HG03571 (cell line): ENCODE data around the gene PZP.

Experiments used
- ATAC-seq: cut with Tn5 transposase; IDR thresholded peaks from one replicate; pipeline ENCODE4 v1.9.1; 2021; ENCODE audit not compliant: unreplicated experiment

Gene PZP

GRCh38 chr12:9104767-9105423 lies 103.3 kb downstream of the PZP start:
- no peak for ATAC-seq

DNA sequence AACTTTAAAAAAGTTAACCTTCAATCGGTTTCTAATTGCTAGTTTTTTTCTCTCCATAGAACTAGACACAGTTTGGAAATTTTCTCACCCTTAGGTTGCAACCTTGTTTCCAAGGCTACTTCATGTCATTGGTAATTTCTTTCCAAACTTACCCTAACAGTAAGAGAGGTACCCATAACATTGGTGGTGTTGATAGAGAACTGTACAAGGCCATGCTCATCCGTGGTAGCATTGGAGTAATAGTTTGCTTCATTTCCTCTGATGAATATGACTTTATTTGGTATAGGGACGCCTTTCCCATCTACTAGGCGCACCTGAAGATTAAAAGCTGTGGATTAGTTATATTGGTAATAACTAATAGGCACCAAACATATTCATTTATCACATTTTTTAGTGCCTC lies 104.1 kb downstream of the PZP start:
- no peak for ATAC-seq

- no peak for ATAC-seq
Measured at GRCh38 chr12:9103050-9103849, 104.9 kb downstream of the PZP start.

GRCh38 chr12:9101018-9101687 lies 107.0 kb downstream of the PZP start:
- no peak for ATAC-seq

GRCh38 chr12:9099552-9100190 lies 108.5 kb downstream of the PZP start:
- no peak for ATAC-seq
